Measurements from ENCODE around the gene SLC7A1.

Gene SLC7A1

DNA sequence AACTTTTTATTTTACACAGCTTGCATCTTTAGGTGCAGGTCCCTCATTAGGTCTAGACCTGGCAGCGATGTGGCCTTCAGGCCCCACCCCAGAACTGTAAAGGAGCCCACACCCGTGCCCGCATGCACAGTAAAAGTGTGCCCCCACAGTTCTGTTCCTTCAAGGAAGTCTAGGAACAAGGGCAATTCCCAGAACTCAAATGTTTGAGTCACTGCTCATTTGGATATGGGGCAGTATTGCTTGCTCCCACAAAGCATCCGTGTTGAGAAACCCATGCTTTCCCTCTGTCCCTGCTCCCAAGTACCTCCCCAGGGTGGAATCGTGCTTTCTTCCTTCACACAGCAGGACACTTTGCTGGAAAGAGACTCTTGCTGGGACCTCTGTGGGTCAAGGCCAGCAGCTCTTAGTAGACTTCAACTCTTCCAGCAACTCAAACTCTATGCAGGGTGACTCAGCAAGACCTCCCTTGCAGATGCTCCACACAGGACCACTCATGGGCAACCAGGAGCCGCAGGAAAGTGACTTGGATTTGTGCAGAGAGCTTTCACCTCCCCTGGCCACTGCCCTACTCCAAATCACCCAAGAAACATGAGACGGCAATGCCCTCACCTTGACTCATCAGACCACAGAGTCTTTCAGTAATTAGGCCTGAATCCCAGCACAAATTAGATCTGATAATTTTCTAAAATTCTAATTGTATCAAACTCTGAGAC lies 12.3 kb downstream of the SLC7A1 start:
- peak; percentile 46 for DNase-seq (ENCODE audit: low spot score)

DNA sequence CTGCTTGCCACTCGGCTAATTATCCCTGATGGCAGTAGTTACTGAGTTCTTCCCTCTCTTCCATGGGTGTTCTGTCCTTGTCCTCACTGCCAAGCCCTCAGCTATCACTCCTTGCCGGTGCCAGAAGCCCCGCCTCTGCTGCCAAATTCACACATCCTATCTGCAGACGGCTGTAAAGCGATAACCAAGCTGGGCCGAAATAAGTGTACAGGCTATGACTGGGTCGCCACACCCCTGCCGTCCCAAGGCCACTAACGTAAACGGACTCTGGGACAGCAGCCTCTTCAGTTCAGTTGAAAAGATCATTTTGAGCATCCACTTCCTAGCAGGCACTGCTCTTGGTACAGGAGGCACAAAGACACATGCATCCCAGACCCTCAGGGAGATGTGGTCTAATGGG lies 13.3 kb downstream of the SLC7A1 start:
- no peak for DNase-seq (ENCODE audit: low spot score)

DNA sequence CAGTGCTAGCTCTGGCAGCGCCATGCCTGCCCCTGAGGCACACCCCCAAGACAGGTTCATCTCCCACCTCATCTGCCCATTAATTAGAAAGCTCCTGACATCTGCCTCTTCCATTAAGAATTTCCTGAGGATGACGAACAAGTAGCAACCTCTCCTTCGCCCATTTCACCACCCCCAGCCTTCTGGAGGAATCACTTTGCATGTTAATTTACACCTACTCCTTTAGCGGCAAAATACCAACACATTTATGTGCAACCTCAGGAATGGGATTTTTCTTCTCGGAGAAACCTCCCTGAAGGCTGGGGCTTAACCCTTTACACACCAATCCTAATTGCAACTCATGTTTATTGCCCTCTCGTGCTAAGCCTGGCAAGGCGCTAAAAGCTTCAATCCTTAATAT lies 13.8 kb downstream of the SLC7A1 start:
- no peak for DNase-seq (ENCODE audit: low spot score)

DNA sequence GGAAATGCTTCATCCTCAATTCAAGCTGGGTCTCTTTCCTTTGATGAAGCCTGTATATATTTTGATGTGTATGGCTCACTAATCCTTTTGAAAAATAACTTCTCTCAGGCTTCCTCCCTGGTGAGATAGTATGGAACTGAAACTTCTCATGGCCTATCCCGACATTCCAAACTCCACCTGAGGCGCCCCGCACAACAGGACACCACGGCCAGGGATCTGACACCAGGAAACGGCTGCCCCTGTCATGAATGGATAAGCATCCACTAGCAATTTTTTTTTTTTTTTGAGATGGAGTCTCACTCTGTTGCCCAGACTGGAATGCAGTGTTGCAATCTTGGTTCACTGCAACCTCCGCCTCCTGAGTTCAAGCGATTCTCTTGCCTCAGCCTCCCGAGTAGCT lies 16.4 kb downstream of the SLC7A1 start:
- DNase-seq (ENCODE audit: low spot score): no peak

DNA sequence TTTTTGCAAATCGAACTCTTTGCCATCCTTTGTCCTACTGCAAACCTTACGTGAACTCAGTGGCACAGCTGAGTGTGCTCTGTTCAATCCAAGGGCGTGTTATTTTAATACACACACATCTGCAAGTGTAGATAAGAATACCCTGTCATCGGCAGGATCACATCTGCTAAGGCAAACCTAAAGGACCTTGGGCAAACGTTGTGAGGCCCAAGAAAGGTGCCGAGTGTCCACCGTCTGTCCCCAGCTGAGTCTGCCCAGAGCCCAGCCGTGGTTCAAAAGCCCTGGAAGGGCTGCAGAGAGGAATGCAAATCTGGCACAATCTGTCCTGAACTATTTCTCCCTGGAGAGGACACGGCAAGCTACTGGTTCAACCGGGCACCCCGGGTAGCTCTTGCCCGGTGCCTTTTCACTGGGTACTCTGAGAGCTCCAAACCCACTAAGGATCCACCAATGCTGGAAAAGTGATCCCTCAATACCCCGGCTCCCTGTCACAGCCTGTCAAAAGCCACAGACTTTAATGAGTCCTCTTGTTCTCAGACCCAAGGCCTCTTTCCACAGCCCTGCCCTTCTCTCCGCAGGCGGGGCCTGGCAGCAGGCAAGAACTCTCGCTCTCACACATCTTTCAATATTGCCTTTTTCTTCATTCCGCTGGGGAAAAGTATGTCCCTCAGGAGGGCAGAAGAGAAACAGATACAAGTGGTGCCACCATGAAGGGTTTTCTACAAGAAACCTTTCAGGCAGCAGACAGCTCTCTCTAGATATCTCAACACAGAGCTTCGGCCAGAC lies 17.0 kb downstream of the SLC7A1 start:
- no peak for DNase-seq (ENCODE audit: low spot score)

DNA sequence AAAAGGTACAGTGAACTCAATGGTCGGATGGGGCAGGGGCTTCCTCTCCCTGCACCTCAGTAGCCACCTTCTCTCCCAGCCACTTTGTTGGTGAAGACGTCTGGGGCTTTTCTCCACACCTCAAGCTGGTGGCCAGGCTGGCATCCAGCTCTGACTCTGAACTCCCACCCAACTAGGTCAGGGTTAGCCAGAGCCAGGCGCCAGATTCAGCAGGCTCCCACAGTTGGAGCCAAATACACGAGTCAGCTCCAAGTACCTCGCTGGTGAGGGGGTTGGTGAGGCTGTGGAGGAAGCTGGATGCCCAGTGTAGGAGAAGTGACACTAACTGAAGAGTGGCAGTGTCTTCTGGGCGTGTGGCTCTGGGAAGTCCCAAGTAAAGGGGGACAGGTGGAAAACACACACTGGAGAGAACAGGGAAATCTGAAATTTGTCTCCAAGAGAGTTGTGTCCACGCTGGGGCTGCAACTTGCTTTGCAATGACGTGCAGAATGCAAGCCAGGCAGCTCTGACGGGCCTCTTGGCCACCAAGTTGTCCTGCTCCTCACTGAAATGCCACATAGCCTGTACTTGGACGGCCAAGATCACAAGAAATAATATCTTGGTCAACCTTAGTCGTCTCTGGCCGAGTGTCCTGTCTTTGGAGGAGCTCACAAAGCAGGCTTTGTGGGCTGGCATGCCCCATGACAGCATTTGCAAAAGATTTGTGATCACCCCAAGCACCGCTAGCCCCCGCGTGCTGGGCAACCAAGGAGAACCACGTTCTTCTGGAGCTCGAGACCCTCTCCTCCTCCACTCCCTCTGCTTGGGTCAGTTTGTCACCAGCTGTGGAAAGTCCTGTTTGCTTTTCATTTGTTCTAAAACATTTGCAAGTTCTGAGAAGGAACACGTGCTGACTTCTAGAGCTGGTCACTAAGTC lies 18.1 kb downstream of the SLC7A1 start:
- no peak for DNase-seq (ENCODE audit: low spot score)

DNA sequence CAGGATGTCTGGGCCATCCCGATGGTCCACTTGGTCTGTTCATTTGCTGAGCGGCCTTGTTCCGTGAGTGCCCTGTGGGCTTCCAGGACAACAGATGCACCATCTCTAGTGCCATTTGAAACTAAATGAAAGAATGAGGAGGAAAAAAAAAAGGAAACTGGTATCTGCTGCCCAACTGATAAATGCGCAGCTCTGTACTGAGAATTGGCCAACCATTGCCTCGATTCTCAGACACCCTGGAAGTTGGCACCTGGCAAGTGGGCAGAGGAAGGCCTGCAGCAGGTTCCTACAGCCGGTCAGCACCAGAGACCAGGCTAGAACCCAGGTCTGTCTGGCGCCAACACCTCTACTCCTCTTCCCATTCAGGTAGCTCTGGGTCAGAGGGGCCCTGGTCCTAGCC lies 18.9 kb downstream of the SLC7A1 start:
- no peak for DNase-seq (ENCODE audit: low spot score)

DNA sequence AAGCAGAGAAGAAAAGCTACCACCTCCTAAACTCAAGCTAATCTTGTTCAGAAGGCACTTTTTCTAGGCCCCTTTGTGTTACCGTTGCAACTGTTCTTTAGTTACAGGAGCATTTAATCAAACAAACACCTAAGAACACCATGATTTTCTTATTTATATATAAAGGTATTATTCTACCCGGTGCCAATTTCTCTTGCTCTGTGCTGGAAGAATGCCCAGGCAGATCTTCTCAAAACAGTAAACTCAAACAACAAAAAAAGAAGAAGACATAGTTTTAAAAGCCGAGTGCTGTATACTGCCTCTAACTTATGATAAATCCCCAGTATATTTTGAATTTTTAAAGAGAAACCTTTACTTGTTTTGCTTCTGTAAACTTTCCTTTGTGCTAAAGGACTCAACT lies 20.4 kb downstream of the SLC7A1 start:
- no peak for DNase-seq (ENCODE audit: low spot score)

DNA sequence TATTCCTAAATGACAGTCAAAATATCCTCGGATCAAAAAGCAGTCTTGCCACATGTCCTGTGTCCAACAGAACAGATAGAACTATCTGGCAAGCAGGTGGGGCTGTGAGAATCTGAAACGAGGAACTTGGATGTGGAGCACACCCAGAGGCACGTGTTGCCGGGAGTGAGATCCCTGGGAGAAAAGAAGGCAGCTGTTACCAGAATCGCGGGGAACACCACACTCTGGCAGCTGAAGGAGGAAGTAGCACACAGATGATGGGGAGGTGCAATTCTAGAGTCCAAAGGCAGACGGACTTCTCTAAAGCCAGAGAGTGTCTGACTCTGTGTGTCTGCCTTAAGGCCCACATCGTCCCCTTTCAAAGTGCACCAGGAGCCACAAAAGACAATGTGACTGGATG lies 22.3 kb downstream of the SLC7A1 start:
- no peak for DNase-seq (ENCODE audit: low spot score)

DNA sequence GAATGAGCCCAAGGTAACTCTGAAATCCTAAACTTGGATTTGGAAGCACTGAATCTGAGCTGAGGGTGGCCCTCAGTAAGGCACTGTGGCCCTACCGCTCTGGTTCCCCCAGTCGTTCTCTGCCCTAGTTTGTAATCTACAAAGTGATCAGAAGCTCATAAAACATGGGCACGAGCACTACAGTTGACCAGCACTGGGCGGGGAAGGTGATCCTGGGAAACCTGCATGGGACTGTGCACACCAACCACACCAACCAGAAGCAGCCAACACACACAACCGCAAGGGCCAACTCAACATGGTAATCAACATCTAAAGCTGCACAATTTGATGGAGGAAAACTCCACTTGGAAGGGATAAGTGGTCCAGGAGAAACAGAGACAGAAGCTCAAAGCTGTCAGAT lies 22.9 kb downstream of the SLC7A1 start:
- DNase-seq (ENCODE audit: low spot score): no peak

DNA sequence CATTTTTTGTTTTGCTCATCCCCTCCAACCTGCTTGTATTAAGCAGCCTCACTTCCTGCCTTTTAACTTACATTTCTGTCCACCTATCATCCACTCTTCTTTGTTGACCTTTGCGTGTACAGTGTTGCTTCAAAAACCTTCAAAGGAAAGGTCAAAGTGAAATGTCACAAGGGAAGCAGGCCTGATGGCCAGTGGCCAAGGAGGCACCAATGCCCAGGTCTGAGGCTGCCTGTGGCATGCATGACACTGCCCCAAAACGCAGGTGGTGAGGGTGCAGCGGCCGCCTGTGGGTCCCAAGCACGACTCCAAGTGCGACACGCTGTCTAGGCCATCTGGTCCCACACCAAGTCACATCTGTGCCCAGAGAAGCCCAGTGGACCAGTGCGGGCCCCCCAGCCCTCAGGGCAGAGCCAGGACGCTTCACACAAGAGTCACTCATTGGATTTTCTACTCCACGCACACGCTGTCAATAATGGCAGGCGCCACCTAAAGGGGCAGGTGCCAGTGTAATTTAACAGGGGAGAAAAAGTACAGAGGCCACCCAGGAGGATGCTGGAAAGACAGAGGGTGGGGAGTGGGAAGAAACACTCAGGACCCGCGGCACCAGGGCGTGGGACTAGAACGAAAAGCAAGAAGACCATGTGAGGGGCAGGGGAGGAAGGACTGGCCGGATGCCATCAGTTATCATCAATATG lies 23.5 kb downstream of the SLC7A1 start:
- DNase-seq (ENCODE audit: low spot score): no peak

DNA sequence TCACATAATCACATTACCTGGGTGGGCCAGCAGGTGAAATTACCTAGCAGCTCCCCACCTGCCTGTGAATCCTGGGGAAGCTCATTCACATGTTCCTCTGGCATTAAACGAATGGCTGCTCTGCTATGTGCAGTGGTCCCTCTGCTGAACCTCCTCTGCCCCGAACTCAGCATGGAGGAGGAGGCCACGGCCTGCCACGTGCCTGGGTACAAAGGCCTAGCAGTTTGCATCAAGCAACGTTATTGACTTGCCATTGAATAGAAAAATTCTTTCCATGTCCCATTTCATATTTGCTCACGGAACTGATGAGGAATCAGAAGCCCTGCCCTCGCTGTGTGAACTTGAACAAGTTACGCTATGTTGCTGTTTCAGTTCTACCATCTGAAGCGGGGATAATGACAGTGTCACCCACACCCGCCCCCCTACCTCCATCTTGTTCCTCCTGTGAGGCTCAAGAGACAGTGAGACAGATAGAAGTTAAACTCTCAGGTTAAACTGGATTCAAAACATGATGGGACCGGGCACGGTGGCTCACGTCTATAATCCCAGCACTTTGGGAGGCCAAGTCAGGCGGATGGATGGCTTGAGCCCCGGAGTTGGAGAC lies 25.3 kb downstream of the SLC7A1 start:
- no peak for DNase-seq (ENCODE audit: low spot score)

DNA sequence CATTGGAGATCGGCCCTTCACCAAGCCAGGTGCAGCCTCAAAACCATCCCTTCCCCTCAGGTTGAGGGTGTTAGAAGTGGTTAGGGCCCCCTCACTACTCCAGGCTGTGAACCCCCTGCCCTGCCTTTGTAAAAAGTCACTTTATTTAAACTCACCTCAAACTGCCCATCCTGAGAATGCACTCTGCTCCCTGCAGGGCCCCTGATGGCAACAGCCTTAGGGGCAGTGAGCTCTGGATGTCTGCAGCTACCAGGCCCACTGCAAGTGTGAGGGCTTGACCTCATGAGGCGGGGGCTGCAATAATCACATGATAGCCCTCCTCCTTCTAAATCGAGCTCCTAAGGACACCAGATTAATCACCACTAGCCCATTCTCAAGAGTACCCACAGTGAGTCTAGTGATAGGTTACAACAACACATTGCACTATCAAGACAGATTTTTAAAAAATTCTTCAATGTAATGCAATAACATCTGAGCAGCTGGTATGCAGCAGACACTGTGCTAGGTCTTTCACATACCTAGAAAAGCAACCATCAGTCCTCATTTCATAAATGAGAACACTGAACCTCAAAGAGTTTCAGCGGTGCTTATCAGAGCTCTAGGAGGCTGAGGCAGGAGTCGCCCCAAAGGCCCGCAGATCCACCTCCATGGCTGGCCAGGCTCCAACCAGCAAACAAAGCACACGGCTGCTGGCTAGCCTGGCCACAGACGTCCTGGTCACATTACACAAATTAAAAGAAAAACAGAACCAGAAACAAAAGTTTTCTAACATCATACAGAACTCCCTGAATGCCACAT lies 26.0 kb downstream of the SLC7A1 start:
- no peak for DNase-seq (ENCODE audit: low spot score)

DNA sequence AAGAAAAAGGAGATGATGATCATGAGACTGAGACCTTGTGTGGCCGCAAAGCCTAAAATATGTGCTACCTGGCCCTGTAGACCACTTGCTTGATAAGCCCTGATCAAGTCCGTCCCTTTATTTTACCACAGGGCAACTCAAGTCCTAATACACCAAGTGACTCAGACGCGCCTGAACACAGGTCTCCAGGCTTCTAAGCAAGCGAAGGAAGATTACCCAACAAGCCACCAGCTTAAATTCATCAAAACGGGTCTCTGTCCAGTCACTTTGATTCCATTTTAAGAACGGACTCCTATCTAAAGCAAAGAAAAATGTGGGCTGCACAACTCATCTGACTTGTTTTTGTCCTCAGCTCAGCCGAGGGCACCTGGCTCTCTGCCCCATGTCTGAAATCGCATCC lies 26.8 kb downstream of the SLC7A1 start:
- DNase-seq (ENCODE audit: low spot score): no peak

DNA sequence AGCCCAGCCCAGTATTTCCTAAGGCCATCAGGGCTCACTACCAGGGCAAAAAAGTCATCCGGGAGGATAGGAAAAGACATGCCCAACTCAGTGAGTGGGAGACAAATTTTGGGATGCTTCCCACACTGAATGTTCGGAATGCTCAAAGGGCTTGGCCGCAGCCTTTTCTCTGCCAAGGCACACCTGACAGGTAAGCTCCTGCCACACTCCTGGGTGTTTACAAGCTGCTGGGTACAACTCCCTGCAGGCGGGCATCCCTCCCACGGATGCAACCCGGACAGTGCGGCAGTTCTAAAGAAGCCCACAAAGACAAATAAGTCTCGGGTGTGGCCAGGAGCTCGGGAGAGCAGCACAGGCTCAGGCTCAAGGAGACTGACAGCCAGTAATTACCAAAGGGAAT lies 28.1 kb downstream of the SLC7A1 start:
- DNase-seq (ENCODE audit: low spot score): no peak

DNA sequence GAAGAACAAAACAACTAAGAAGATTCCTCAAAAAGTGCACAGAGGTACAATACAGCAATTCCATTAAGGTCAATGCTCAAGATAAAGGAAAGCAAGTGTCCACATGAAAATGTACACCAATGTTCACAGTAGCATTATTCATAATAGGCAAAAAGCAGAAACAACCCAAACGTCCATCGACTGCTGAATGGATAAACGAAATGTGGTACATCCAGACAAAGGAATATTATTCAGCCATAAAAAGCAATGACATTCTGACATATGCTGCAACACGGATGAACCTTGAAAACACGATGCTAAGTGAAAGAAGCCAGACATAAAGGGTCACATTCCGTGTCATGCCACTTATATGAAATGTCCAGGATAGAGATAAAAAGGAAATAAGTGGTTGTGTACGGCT lies 29.3 kb downstream of the SLC7A1 start:
- no peak for DNase-seq (ENCODE audit: low spot score)

DNA sequence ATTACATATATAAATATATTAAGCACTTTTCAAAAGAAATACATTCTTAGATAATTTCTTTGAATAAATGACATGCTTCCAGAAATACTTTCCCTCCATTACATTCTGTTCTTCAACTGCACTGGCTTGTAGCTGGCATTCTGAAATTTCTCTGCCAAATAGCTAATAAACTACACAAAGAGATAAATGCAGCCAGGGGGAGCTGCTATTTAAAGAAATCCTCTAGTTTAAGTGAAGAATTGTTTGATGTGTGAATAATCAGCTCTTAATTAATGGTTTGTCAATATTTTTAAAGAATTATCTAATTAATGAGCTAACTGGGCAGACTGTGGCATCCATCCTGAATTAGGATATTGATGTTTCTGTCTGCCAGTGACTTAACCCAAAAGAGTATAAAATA lies 30.7 kb downstream of the SLC7A1 start:
- no peak for DNase-seq (ENCODE audit: low spot score)

DNA sequence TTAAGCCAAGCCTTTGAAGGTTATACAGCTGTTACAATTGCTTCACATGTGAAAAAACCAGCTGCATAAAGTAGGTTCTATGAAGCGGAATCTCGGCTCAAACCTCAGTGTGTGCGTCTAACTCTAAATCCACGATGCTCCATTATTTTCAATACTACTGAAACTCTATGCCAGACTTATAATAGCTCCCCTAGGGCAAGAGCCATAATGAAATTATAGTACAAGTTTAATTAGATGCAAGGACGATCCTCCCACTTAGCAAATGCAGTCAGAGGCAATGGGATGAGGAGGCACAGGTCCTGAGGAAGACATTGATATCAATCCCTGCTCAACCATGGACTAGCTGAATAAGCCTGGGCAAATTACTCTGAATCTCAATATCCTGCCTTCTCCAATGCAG lies 31.1 kb downstream of the SLC7A1 start:
- DNase-seq (ENCODE audit: low spot score): no peak

DNA sequence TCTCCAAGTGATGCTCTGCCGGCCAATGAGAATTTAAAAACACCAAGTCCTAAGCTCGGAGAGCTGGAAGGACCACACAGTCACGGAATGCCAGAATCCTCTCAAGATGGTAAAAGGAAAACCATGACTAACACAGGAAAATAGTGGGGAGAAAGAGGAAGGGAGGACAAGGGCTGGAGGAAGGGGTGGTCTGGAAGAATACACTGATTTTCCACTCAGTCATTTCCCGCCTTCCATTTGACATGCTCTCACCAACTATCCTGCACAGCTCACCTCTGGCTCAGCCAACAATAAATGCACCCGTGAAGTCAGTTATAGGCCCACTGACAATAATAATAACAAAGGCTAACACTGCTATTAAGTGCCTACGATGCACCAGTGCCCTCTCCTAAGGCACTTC lies 31.5 kb downstream of the SLC7A1 start:
- DNase-seq (ENCODE audit: low spot score): no peak

DNA sequence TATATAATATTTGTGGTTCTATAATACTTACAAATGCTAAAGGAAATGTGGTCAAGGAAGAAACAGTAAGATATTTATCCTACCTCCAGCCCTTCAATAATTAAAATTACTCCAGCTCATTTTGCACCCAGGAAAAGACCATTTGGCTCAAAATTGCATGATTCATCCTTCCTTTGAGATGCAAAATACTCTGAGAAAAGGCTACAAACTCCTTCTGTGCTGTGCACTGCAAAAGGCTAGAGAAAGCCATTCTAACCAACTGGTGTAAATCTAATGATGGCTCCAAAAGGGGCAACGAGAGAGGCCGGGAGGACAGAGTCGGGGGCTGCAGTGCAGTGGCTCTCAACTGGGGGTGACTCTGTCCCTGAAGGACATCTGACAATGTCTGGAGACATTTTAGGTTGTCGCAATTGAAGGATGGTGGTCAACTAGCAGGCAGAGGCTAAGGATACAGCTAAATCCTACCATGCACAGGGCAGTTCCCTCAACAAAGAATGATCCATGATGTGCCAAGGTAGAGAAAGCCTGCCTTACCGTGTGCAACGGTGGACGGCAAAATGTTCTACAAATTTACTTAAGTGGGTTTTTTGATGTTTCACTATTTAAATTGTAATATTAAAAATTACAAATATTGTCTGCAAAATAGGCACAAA lies 32.6 kb downstream of the SLC7A1 start:
- DNase-seq (ENCODE audit: low spot score): no peak
